ENCODE measurements around the gene GNAI3. TPM values are rescaled to one million over a fixed set of nuclear protein-coding genes. Genes with fewer than 3 reads are reported as not detected.

Gene GNAI3
- total RNA-seq, 6 donors from 2014 or later, result 2.2 to 9.0 (median 6.0) TPM

DNA sequence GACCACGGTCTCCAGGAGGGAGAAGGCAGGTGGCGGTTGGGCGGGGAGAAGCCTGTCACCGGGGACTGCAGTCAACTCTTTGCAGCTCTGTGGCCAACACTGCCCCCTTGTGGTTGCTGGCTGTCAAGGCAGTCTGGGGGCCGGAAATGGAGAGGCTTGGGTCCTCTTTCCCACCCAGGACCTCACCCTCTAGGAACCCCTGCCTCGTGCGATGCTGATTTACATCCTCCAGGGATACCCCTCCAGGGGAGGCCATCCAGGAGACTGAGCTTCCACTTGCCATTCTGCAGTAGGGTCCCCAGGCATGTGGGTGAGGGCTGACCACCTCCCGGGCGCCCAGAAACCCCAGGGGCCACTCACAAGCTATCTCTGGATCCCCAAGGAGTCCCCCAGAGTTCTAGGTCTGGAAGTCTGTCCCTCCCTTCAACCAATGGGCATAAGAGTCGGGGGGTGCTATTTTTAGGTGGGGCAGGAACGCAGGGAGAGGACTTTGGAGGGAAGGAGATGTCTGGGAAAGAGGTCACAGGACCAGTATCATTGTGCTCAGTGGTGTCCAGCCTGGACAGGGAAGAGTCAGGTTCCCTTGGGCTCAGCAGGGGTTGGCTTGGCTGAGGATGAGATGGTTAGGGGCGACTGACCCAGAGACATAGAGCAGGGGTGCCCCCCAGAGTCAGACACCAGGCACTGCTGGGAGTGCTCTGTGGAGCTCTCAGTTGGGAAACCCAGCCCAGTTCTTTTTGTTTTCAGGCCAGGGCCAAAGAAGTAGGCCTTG is 15.9 kb upstream of the GNAI3 start:
- H3K27ac ChIP-seq, result peak overlapping the region in 3 of 4 donors; percentile 2 to 37 (median 35)
- 20 to 28% methylated on average over 3 to 12 of the region's 12 CpGs for WGBS, 2 donors
- H3K27me3 ChIP-seq, result no peaks in the 10 kb centered on the region
- peak; percentile 90 to 95 for ATAC-seq (ENCODE audit: low FRiP score in 2 of 2)
- H3K4me3 ChIP-seq, result peak overlapping the region in 3 of 4 donors; percentile 2 to 22 (median 7)
- no peaks in the 10 kb centered on the region for H3K36me3 ChIP-seq
- TF ChIP-seq EP300 (IDR thresholded peaks at IDR 0.05), result no peak
- TF ChIP-seq CTCF (IDR thresholded peaks at IDR 0.05), result peak; percentile 95 to 98 (median 98)
- no peaks in the 10 kb centered on the region for H3K9me3 ChIP-seq
- peaks cover 6 to 13% (median 8%) of the 10 kb centered on the region in 4 donors for H3K4me1 ChIP-seq
- DNase-seq, result peak in 1 of 2 donors; percentile 88

GRCh38 chr1:109534307-109534858 is 14.0 kb upstream of the GNAI3 start:
- ATAC-seq (ENCODE audit: low FRiP score in 2 of 2) (no peak), DNase-seq (no peak)
- TF ChIP-seq CTCF (IDR thresholded peaks at IDR 0.05) (no peak), EP300 (IDR thresholded peaks at IDR 0.05) (no peak), POLR2AphosphoS5 (IDR thresholded peaks at IDR 0.05) (no peak), POLR2A (IDR thresholded peaks at IDR 0.05) (no peak)
- H3K4me3 ChIP-seq, result no peak overlapping the region
- H3K27me3 ChIP-seq, result no peaks in the 10 kb centered on the region
- no peaks in the 10 kb centered on the region for H3K36me3 ChIP-seq
- 73% methylated on average over 1 of the region's 1 CpG for WGBS, 2 donors
- peaks cover 6 to 13% (median 8%) of the 10 kb centered on the region in 4 donors for H3K4me1 ChIP-seq
- H3K9me3 ChIP-seq, result no peaks in the 10 kb centered on the region
- no peak overlapping the region for H3K27ac ChIP-seq

DNA sequence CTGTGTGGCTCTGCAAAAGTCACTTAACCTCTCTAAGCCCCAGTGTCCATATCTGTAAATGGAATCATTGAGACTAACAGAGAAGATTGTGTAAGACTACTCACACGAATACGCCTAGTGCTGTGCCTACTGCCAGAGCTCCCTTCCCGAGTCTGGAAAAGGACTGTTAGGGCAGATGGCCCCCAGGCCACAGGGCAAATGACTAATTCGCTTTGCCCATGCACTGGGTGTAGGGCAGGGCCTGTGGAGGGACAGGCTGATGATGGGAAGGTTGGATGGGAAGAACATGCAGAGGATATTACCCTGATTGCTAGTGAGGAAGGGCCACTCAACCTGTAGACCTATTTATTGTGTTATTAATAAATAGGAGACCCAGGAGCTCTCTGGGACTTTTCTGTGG is 12.9 kb upstream of the GNAI3 start:
- Histone ChIP-seq H3K4me1 (peaks cover 6 to 13% (median 8%) of the 10 kb centered on the region in 4 donors), H3K36me3 (no peaks in the 10 kb centered on the region), H3K9me3 (no peaks in the 10 kb centered on the region), H3K27ac (no peak overlapping the region), H3K4me3 (no peak overlapping the region), H3K27me3 (no peaks in the 10 kb centered on the region)
- TF ChIP-seq POLR2AphosphoS5 (IDR thresholded peaks at IDR 0.05), result no peak
- no peak for TF ChIP-seq POLR2A (IDR thresholded peaks at IDR 0.05)
- no peak for TF ChIP-seq CTCF (IDR thresholded peaks at IDR 0.05)
- TF ChIP-seq EP300 (IDR thresholded peaks at IDR 0.05), result no peak
- ATAC-seq (ENCODE audit: low FRiP score in 2 of 2), result no peak
- DNase-seq, result no peak
- WGBS, 2 donors, result 69 to 80% methylated on average over 3 to 4 of the region's 4 CpGs

DNA sequence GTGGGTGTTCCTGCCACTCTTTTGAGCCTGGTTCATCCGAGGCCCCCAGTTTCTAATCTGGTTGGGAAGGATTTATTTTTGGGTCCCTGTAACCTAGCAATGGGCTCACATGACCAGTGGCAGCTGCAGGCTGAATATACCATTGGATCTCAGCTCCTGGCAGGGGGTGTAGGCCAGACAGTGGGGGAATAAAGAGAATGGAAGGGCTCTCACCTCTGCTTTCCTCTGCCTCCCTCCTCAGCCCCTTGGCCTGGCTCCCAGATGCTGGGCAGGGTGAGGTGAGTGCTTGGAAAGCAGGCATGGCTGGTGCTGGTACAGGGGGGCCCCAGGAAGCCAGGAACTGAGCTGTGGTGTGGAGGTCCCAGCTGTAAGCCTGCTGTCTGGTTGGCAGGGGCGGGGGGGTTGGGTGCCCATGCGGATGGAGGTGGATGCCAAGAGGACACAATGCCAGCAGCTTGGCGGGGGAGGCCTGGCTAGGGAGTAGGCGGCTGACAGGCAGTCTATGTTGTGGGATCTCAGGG is 12.4 kb upstream of the GNAI3 start:
- H3K27ac ChIP-seq, result no peak overlapping the region
- 58 to 73% methylated on average over 3 to 5 of the region's 5 CpGs for WGBS, 2 donors
- DNase-seq (no peak), ATAC-seq (ENCODE audit: low FRiP score in 2 of 2) (no peak)
- no peaks in the 10 kb centered on the region for H3K9me3 ChIP-seq
- no peak overlapping the region for H3K4me3 ChIP-seq
- no peaks in the 10 kb centered on the region for H3K27me3 ChIP-seq
- TF ChIP-seq POLR2A (IDR thresholded peaks at IDR 0.05) (no peak), CTCF (IDR thresholded peaks at IDR 0.05) (no peak), POLR2AphosphoS5 (IDR thresholded peaks at IDR 0.05) (no peak), EP300 (IDR thresholded peaks at IDR 0.05) (no peak)
- H3K36me3 ChIP-seq, result no peaks in the 10 kb centered on the region
- H3K4me1 ChIP-seq, result peaks cover 6 to 13% (median 8%) of the 10 kb centered on the region in 4 donors

All from upper lobe of left lung (tissue), 6 donors.